IgD-negative memory B cell (primary cell): Measurements from ENCODE around the gene MTHFD1L. TPM values are rescaled to one million over a fixed set of nuclear protein-coding genes. Genes with fewer than 3 reads are reported as not detected.

Experiments
- H3K27ac Mint-ChIP-seq, 3 donors: one replicate each; pipeline ENCODE4 v1.8.0; 2020 to 2022; ENCODE audit warnings: mild to moderate bottlenecking in 3 of 3, mixed read lengths in 3 of 3, moderate library complexity in 1 of 3
- H3K27me3 Mint-ChIP-seq: one replicate; pipeline ENCODE4 v1.8.0; 2021; ENCODE audit warnings: mixed read lengths
- H3K36me3 Mint-ChIP-seq: one replicate; pipeline ENCODE4 v1.8.0; 2020; ENCODE audit warnings: mild to moderate bottlenecking, mixed read lengths
- H3K4me1 Mint-ChIP-seq, 3 donors: one replicate each; pipeline ENCODE4 v1.8.0; 2020 to 2022; ENCODE audit warnings: mixed read lengths in 3 of 3, mild to moderate bottlenecking in 1 of 3
- H3K4me3 Mint-ChIP-seq, 4 donors: one replicate each; pipeline ENCODE4 v1.8.0; 2020 to 2022; ENCODE audit warnings: mild to moderate bottlenecking in 4 of 4, mixed read lengths in 4 of 4, moderate library complexity in 3 of 4
- H3K9me3 Mint-ChIP-seq, 3 donors: one replicate each; pipeline ENCODE4 v1.8.0; 2020 to 2021; ENCODE audit warnings: mixed read lengths in 3 of 3, mild to moderate bottlenecking in 1 of 3
- polyA plus RNA-seq: library from polyadenylated mRNA; unstranded; fragments of 300-500 nt; fragmentation: Illumina TruSeq; gene quantifications from one replicate; pipeline ENCODE4 v1.2.3, GENCODE V29; 2021

Gene MTHFD1L
- polyA plus RNA-seq, 1 donor from 2014 or later = 1.9 TPM

GRCh38 chr6:150880336-150880735, 14.8 kb downstream of the MTHFD1L start:
- no peaks in the 10 kb centered on the region for H3K27me3 Mint-ChIP-seq
- H3K9me3 Mint-ChIP-seq = no peaks in the 10 kb centered on the region
- peaks cover 0 to 4% (median 0%) of the 10 kb centered on the region in 3 donors for H3K4me1 Mint-ChIP-seq
- H3K4me3 Mint-ChIP-seq = no peak overlapping the region
- H3K36me3 Mint-ChIP-seq = peaks cover 5% of the 10 kb centered on the region
- no peak overlapping the region for H3K27ac Mint-ChIP-seq

- Mint-ChIP-seq H3K4me3 (no peak overlapping the region), H3K27me3 (no peaks in the 10 kb centered on the region), H3K36me3 (peaks cover 5% of the 10 kb centered on the region), H3K4me1 (peaks cover 0 to 4% (median 0%) of the 10 kb centered on the region in 3 donors), H3K9me3 (no peaks in the 10 kb centered on the region), H3K27ac (no peak overlapping the region)
Measured at GRCh38 chr6:150881911-150882481, 16.5 kb downstream of the MTHFD1L start.

DNA sequence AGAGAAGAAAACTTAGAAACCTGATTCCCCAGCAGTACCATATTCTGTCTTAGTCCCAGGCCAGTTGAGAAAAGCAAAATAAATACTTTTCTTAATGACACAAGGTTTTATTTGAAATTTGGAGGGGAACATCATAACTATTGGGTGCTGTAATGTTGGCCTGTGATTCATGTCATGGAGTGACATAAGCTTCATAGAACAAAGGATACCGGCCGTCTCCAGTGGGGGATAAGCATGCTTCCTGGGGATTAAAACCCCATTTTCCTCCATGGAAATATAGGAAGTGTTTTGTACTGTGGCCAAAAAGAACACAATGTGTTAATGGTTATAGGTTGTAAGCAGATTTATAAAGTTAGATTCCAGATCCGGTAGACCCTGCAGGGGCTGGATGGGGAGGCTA, 18.0 kb downstream of the MTHFD1L start:
- Mint-ChIP-seq H3K4me1 (peaks cover 9 to 11% (median 9%) of the 10 kb centered on the region in 3 donors), H3K4me3 (no peak overlapping the region), H3K27me3 (no peaks in the 10 kb centered on the region), H3K36me3 (peaks cover 3% of the 10 kb centered on the region), H3K27ac (no peak overlapping the region), H3K9me3 (no peaks in the 10 kb centered on the region)

- H3K27ac Mint-ChIP-seq = no peak overlapping the region
- H3K4me3 Mint-ChIP-seq = no peak overlapping the region
- peaks cover 9 to 12% (median 11%) of the 10 kb centered on the region in 3 donors for H3K4me1 Mint-ChIP-seq
- H3K36me3 Mint-ChIP-seq = no peaks in the 10 kb centered on the region
- no peaks in the 10 kb centered on the region for H3K9me3 Mint-ChIP-seq
- no peaks in the 10 kb centered on the region for H3K27me3 Mint-ChIP-seq
Measured at GRCh38 chr6:150886155-150886554, 20.7 kb downstream of the MTHFD1L start.

DNA sequence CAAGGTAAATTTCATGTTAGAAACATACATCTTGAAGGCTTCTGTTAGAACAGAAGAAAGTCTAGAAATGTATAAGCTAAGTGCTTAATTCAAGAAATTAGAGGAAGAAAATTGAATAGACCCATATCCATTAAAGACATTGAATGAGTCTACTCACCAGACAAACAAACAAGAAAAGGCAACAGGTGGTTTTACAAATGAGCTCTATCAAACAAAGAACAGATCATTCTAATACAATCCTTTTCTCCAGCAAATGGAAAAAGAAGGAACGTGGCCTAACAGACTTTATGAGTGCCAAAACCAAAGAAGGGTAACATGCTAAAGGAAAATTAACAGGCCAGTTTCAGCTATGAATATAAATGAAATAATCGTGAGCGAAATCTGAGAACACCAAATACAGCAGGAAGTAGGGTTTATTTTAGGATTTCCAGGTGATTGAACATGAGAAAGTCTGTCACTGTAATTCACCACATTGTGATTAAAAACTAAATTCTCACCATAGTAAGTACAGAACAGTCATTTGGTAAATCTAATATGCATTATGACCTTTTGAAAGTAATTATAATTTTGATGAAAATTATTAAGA, 22.6 kb downstream of the MTHFD1L start:
- H3K27ac Mint-ChIP-seq = no peak overlapping the region
- no peaks in the 10 kb centered on the region for H3K9me3 Mint-ChIP-seq
- no peaks in the 10 kb centered on the region for H3K36me3 Mint-ChIP-seq
- H3K27me3 Mint-ChIP-seq = no peaks in the 10 kb centered on the region
- peak overlapping the region in 2 of 4 donors; percentile 55 to 67 for H3K4me3 Mint-ChIP-seq
- H3K4me1 Mint-ChIP-seq = peaks cover 11 to 13% (median 12%) of the 10 kb centered on the region in 3 donors

- H3K27me3 Mint-ChIP-seq = no peaks in the 10 kb centered on the region
- H3K4me3 Mint-ChIP-seq = no peak overlapping the region
- H3K9me3 Mint-ChIP-seq = no peaks in the 10 kb centered on the region
- no peak overlapping the region for H3K27ac Mint-ChIP-seq
- no peaks in the 10 kb centered on the region for H3K36me3 Mint-ChIP-seq
- H3K4me1 Mint-ChIP-seq = peaks cover 11 to 20% (median 20%) of the 10 kb centered on the region in 3 donors
Measured at GRCh38 chr6:150890346-150890745, 24.8 kb downstream of the MTHFD1L start.

GRCh38 chr6:150891888-150892485, 26.5 kb downstream of the MTHFD1L start:
- Mint-ChIP-seq H3K36me3 (no peaks in the 10 kb centered on the region), H3K27ac (no peak overlapping the region)

GRCh38 chr6:150894191-150894744, 28.8 kb downstream of the MTHFD1L start:
- Mint-ChIP-seq H3K27me3 (no peaks in the 10 kb centered on the region), H3K4me3 (peak overlapping the region in 1 of 4 donors; percentile 58), H3K27ac (no peak overlapping the region), H3K9me3 (no peaks in the 10 kb centered on the region), H3K36me3 (no peaks in the 10 kb centered on the region), H3K4me1 (peaks cover 16 to 21% (median 19%) of the 10 kb centered on the region in 3 donors)

More at GRCh38 chr6:150891888-150892485, 26.5 kb downstream of the MTHFD1L start:
- Mint-ChIP-seq H3K9me3 (no peaks in the 10 kb centered on the region), H3K4me1 (peaks cover 12 to 22% (median 21%) of the 10 kb centered on the region in 3 donors), H3K27me3 (no peaks in the 10 kb centered on the region), H3K4me3 (no peak overlapping the region)

GRCh38 chr6:150894935-150895552, 29.5 kb downstream of the MTHFD1L start:
- H3K4me3 Mint-ChIP-seq = peak overlapping the region in 1 of 4 donors; percentile 28
- H3K27ac Mint-ChIP-seq = peak overlapping the region in 1 of 3 donors; percentile 50
- no peaks in the 10 kb centered on the region for H3K27me3 Mint-ChIP-seq
- no peaks in the 10 kb centered on the region for H3K36me3 Mint-ChIP-seq
- H3K4me1 Mint-ChIP-seq = peaks cover 16 to 21% (median 19%) of the 10 kb centered on the region in 3 donors
- H3K9me3 Mint-ChIP-seq = no peaks in the 10 kb centered on the region

GRCh38 chr6:150895928-150896632, 30.6 kb downstream of the MTHFD1L start:
- H3K4me3 Mint-ChIP-seq = no peak overlapping the region
- peaks cover 3% of the 10 kb centered on the region for H3K36me3 Mint-ChIP-seq
- H3K27ac Mint-ChIP-seq = no peak overlapping the region
- no peaks in the 10 kb centered on the region for H3K9me3 Mint-ChIP-seq
- H3K27me3 Mint-ChIP-seq = no peaks in the 10 kb centered on the region
- peaks cover 16 to 21% (median 19%) of the 10 kb centered on the region in 3 donors for H3K4me1 Mint-ChIP-seq

GRCh38 chr6:150897400-150897943, 32.0 kb downstream of the MTHFD1L start:
- Mint-ChIP-seq H3K9me3 (no peaks in the 10 kb centered on the region), H3K4me1 (peaks cover 16 to 21% (median 17%) of the 10 kb centered on the region in 3 donors), H3K27ac (no peak overlapping the region)

DNA sequence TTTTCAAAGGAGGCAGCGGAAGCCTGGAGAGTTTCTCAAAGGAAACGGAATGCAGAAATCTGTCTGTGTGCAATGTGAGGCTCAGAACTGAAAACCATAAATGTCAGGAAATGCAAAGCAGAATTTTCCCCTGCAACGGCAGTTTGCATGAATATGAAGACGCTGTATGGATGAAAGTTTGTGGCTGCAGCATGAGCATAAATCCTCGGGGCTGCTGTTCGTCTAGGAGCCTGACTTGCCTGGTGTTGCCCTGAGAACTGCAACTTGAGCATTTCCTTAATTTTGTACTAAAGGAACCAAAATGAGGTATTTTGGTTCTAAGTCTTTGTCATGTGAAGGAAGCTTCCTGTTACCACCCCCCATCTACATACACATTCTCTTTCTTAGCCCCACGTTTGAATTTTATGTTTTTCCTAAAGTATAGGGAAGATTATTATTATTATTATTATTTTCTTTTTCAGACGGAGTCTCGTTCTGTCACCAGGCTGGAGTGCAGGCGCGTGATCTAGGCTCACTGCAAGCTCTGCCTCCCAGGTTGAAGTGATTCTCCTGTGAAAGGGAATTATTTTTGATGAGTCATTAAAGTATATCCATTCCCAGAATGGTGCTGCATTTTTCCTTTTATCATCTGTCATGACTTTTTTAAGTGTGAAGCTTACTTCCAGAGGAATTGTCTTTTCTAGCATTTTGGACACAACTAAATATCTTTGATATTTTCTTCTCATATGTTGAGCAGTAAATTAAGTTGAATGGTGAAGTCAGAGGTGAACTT, 33.1 kb downstream of the MTHFD1L start:
- H3K36me3 Mint-ChIP-seq = peaks cover 3% of the 10 kb centered on the region
- no peaks in the 10 kb centered on the region for H3K9me3 Mint-ChIP-seq
- no peak overlapping the region for H3K27ac Mint-ChIP-seq
- H3K27me3 Mint-ChIP-seq = no peaks in the 10 kb centered on the region
- H3K4me1 Mint-ChIP-seq = peaks cover 16 to 18% (median 17%) of the 10 kb centered on the region in 3 donors
- H3K4me3 Mint-ChIP-seq = peak overlapping the region in 2 of 4 donors; percentile 76 to 86

More at GRCh38 chr6:150897400-150897943, 32.0 kb downstream of the MTHFD1L start:
- no peak overlapping the region for H3K4me3 Mint-ChIP-seq
- H3K27me3 Mint-ChIP-seq = no peaks in the 10 kb centered on the region
- H3K36me3 Mint-ChIP-seq = peaks cover 3% of the 10 kb centered on the region

DNA sequence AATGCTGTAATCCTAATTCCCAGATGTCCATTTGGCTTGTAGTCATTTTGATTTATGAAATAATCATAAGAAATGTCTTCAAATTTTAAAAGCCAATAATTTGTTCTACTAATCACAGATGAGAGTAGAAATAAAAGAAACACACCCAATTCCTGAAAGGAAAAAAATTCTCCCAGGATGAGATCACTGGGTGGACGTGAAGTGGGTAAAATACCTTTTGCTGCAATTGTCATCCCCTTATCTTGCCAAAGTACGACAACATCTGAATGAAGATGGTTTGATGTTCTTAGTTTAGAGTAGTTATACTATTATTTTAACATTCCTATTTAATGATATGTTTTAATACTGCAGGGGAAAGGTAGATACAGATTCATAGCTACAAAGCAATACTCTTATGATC, 33.7 kb downstream of the MTHFD1L start:
- Mint-ChIP-seq H3K36me3 (peaks cover 3% of the 10 kb centered on the region), H3K27ac (no peak overlapping the region), H3K9me3 (no peaks in the 10 kb centered on the region), H3K4me3 (no peak overlapping the region), H3K27me3 (no peaks in the 10 kb centered on the region), H3K4me1 (peaks cover 16 to 17% (median 17%) of the 10 kb centered on the region in 3 donors)

GRCh38 chr6:150900049-150900448, 34.5 kb downstream of the MTHFD1L start:
- Mint-ChIP-seq H3K9me3 (no peaks in the 10 kb centered on the region), H3K36me3 (peaks cover 3% of the 10 kb centered on the region), H3K27ac (no peak overlapping the region), H3K27me3 (no peaks in the 10 kb centered on the region), H3K4me1 (peaks cover 13 to 16% (median 14%) of the 10 kb centered on the region in 3 donors), H3K4me3 (no peak overlapping the region)
